ENCODE data around the gene IL12A.

The IL12A gene

DNA sequence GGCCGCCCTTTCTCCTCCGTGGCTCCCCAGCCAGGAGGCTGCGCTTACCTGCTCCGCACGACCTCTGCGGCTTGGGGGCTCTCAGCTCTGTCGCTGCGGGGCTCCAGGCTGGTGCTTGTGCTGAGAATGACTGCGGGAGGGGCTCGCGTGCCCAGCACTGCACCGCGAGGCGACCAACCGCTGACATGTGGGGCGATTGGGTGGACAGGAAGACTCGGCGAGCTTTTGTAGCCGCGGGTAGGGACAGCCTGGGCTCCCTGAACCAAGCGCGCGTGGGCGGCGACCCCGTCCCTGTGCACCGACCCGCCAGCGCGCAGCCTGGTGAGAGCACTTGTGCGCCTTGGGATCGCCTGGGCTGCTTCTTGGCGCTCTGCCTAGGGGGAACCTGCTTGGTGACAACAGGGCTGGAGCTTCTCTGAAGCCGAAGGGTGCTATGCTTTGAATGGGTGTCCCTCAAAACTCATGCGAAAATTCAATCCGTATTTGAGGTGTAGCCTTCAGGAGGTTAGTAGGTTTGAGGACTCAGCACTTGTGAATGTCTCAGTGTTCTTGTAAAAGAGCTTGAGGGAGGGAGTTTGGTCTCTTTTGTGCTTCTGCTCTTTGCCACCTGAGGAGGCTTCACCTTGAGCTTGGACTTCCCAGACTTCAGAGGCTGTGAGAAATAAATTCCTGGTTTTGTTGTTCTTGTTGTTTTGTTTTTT is 50.4 kb downstream of the IL12A start:
- DNase-seq: no peak

DNA sequence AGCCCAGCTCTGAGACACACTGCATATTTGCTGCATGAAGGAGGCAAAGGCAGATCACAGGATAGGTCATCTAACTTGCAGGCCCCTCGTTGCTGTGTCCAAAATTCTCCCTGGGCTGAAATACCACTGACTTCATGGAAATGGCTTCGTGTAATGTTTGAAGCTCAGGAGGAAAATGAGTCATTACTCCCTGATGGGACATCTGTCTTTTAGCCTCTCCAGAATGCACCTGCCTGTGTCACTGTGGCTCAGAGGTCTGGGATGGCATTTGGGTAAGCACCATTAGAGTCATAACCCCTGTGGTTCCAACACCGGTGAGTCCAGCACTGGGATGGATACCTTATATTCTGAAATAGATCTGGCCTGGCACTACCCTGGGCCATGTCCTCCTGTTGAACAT is 51.5 kb downstream of the IL12A start:
- no peak for DNase-seq

DNA sequence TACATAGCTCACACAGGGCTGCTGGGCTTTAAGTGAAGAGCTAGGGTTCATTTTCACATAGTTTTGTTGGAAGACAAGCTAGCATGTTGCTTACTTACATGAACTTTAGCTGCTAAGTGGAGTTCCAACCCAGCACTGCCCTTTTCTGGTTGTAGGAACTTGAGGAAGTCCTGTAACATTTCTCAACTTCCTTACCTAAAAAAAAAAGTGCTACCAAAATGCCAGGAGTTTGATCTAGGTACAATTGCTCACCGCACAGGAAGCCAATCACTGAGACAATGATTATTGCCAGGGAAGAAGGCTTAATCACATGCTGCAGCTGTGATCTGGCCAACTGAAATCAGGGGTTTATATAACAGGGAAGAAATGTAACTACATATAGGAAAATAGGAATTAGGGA is 52.8 kb downstream of the IL12A start:
- DNase-seq: no peak

DNA sequence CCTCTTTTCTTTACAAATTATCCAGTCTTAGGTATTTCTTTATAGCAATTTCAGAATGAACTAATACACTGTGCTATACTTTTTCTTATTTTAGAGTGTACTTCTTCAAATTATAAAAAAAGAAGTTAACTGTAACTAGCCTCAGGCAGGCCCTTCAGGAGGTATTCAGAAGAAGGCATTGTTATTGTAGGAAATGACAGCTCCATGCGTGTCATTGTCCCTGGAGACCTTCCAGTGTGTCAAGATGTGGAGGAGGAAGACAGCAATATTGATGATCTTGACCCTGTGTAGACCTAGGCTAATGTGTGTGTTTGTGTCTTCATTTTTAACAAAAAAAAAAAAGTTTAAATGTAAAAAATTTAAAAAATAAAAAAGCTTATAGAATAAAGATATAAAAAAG is 55.5 kb downstream of the IL12A start:
- no peak for DNase-seq
